IPS-20b (cell line): ENCODE data around the gene PARD3.
A peak's percentile ranks its signal among the peaks of the same experiment; 100 is the strongest.

Experiments used
- H3K27ac ChIP-seq: one replicate; pipeline ENCODE4 v1.5.1; 2013; ENCODE audit warnings: low read length
- H3K27me3 ChIP-seq: 2 replicates; pipeline ENCODE4 v1.6.1; 2013; ENCODE audit warnings: mild to moderate bottlenecking, low read length, inconsistent platforms; ENCODE audit not compliant: insufficient read depth
- H3K36me3 ChIP-seq: 2 replicates; pipeline ENCODE4 v1.6.1; 2013; ENCODE audit warnings: low read depth, mild to moderate bottlenecking, inconsistent platforms, low read length, moderate library complexity; ENCODE audit not compliant: insufficient read depth
- H3K4me1 ChIP-seq: 2 replicates; pipeline ENCODE4 v1.6.1; 2013; ENCODE audit warnings: mild to moderate bottlenecking, control low read depth, inconsistent platforms, low read length, moderate library complexity; ENCODE audit not compliant: insufficient read depth
- H3K4me3 ChIP-seq: 2 replicates; pipeline ENCODE4 v1.5.1; 2013; ENCODE audit warnings: mild to moderate bottlenecking, low read length, inconsistent platforms
- H3K9ac ChIP-seq: 2 replicates; pipeline ENCODE4 v1.6.1; 2013; ENCODE audit warnings: low read depth, mild to moderate bottlenecking, inconsistent platforms, low read length, moderate library complexity
- H3K9me3 ChIP-seq: 2 replicates; pipeline ENCODE4 v1.6.1; 2013; ENCODE audit warnings: mild to moderate bottlenecking, low read depth, low read length, inconsistent platforms; ENCODE audit not compliant: insufficient read depth

Gene PARD3

GRCh38 chr10:34193931-34194626 lies 621.0 kb downstream of the PARD3 start:
- Histone ChIP-seq H3K9me3 (no peaks in the 10 kb centered on the region), H3K9ac (no peak overlapping the region), H3K4me3 (no peak overlapping the region), H3K36me3 (no peaks in the 10 kb centered on the region), H3K4me1 (peaks cover 16% of the 10 kb centered on the region; the same call in 1 of the 2 replicates), H3K27ac (no peak overlapping the region), H3K27me3 (no peaks in the 10 kb centered on the region)

- Histone ChIP-seq H3K4me1 (peaks cover 18% of the 10 kb centered on the region), H3K27ac (no peak overlapping the region), H3K9ac (no peak overlapping the region), H3K36me3 (no peaks in the 10 kb centered on the region), H3K9me3 (no peaks in the 10 kb centered on the region), H3K27me3 (no peaks in the 10 kb centered on the region), H3K4me3 (no peak overlapping the region)
Measured at GRCh38 chr10:34192646-34193045, 622.5 kb downstream of the PARD3 start.

DNA sequence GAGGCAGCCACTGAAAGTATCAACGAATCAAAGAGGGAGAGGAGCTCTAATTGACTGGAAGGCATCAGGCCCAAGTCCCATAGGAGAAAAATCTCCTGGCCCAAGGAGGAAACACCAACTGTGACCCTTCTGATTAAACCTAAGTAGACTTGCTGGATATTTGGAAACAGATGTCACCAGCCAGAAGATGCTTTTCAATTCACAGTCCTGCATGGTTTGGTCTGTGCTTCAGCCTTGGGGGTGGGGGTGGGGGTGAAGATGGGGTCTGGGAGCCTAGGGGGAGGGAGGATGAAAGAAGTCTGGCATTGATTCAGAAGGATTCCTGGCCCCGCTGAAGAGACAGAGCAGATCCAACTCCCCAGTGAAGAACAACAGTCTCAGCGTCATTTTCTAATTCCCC lies 623.7 kb downstream of the PARD3 start:
- Histone ChIP-seq H3K36me3 (no peaks in the 10 kb centered on the region), H3K27me3 (no peaks in the 10 kb centered on the region), H3K9ac (no peak overlapping the region), H3K4me3 (no peak overlapping the region), H3K27ac (no peak overlapping the region), H3K9me3 (no peaks in the 10 kb centered on the region), H3K4me1 (peaks cover 31% of the 10 kb centered on the region)

- H3K4me3 ChIP-seq, result no peak overlapping the region
- no peak overlapping the region for H3K9ac ChIP-seq
Measured at GRCh38 chr10:34190580-34190979, 624.5 kb downstream of the PARD3 start.

DNA sequence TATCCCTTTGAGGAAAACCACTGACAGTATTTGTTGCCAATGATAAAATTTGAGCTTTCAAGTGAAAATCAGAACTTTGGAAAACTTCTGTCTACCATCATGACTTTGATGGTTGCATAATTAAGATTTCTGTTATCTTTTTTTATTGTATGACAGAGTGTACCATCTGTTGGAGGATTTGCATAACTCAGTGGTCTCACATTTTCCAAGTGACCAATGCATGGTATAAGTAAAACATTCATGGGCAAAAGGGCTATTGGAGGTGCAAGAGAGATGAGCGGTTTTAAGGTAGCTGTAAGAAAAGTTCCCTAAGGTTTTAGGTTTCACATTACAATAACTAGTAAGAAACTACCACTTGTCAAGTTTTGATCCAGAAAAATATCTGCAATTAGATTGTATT lies 625.3 kb downstream of the PARD3 start:
- Histone ChIP-seq H3K27me3 (no peaks in the 10 kb centered on the region), H3K4me1 (peaks cover 44% of the 10 kb centered on the region), H3K9ac (no peak overlapping the region), H3K4me3 (no peak overlapping the region), H3K27ac (no peak overlapping the region), H3K9me3 (no peaks in the 10 kb centered on the region), H3K36me3 (no peaks in the 10 kb centered on the region)

More at GRCh38 chr10:34190580-34190979, 624.5 kb downstream of the PARD3 start:
- peaks cover 38% of the 10 kb centered on the region for H3K4me1 ChIP-seq
- no peaks in the 10 kb centered on the region for H3K27me3 ChIP-seq
- no peaks in the 10 kb centered on the region for H3K36me3 ChIP-seq
- H3K27ac ChIP-seq, result no peak overlapping the region
- no peaks in the 10 kb centered on the region for H3K9me3 ChIP-seq

- Histone ChIP-seq H3K27ac (no peak overlapping the region), H3K4me1 (peaks cover 54% of the 10 kb centered on the region), H3K9me3 (no peaks in the 10 kb centered on the region), H3K4me3 (no peak overlapping the region), H3K9ac (no peak overlapping the region), H3K27me3 (no peaks in the 10 kb centered on the region; the same call in 1 of the 2 replicates), H3K36me3 (no peaks in the 10 kb centered on the region)
Measured at GRCh38 chr10:34188221-34188620, 626.9 kb downstream of the PARD3 start.

- Histone ChIP-seq H3K27ac (peak overlapping the region; percentile 24), H3K4me1 (peaks cover 54% of the 10 kb centered on the region)
Measured at GRCh38 chr10:34187201-34187600, 627.9 kb downstream of the PARD3 start.

GRCh38 chr10:34186745-34187144 lies 628.4 kb downstream of the PARD3 start:
- Histone ChIP-seq H3K27ac (peak overlapping the region; percentile 24), H3K36me3 (no peaks in the 10 kb centered on the region), H3K27me3 (no peaks in the 10 kb centered on the region; the same call in 1 of the 2 replicates), H3K9ac (peak overlapping the region; percentile 33; the same call in 1 of the 2 replicates), H3K4me3 (peak overlapping the region; percentile 19), H3K9me3 (no peaks in the 10 kb centered on the region), H3K4me1 (peaks cover 56% of the 10 kb centered on the region)

More at GRCh38 chr10:34187201-34187600, 627.9 kb downstream of the PARD3 start:
- Histone ChIP-seq H3K4me3 (no peak overlapping the region), H3K9ac (peak overlapping the region; percentile 17; the same call in 1 of the 2 replicates), H3K9me3 (no peaks in the 10 kb centered on the region), H3K27me3 (no peaks in the 10 kb centered on the region; the same call in 1 of the 2 replicates), H3K36me3 (no peaks in the 10 kb centered on the region)

GRCh38 chr10:34185998-34186397 lies 629.1 kb downstream of the PARD3 start:
- no peak overlapping the region for H3K27ac ChIP-seq
- no peaks in the 10 kb centered on the region; the same call in 1 of the 2 replicates for H3K27me3 ChIP-seq
- H3K9me3 ChIP-seq, result no peaks in the 10 kb centered on the region
- H3K4me3 ChIP-seq, result no peak overlapping the region
- H3K9ac ChIP-seq, result peak overlapping the region; percentile 33; the same call in 1 of the 2 replicates
- H3K36me3 ChIP-seq, result no peaks in the 10 kb centered on the region
- H3K4me1 ChIP-seq, result peaks cover 58% of the 10 kb centered on the region

DNA sequence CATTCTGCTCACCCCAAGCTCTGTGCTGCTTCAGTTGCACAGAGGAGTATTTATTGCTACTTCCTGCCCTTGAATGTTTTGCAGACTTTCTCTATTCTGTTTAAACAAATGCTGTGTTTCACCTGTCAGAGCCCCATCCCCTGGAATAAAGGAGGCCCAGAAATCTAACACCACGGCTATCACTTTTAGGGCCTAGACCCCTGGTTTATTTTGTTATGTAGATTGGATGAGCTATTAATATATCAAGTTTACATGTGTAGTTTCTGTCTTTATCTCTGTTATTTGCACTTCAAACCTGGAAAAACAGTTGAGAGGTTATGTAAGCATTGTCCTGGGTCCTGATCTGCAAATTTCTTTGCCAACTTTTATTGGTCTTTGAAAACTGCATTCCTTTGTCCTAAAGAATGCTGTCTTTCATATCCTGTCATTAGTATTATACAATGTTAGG lies 630.1 kb downstream of the PARD3 start:
- no peaks in the 10 kb centered on the region for H3K9me3 ChIP-seq
- no peaks in the 10 kb centered on the region for H3K36me3 ChIP-seq
- no peaks in the 10 kb centered on the region; the same call in 1 of the 2 replicates for H3K27me3 ChIP-seq
- peaks cover 54% of the 10 kb centered on the region for H3K4me1 ChIP-seq
- H3K9ac ChIP-seq, result peak overlapping the region; percentile 31; the same call in 1 of the 2 replicates
- peak overlapping the region; percentile 39 for H3K4me3 ChIP-seq
- no peak overlapping the region for H3K27ac ChIP-seq

- Histone ChIP-seq H3K27ac (no peak overlapping the region), H3K27me3 (no peaks in the 10 kb centered on the region; the same call in 1 of the 2 replicates), H3K4me1 (peaks cover 54% of the 10 kb centered on the region)
Measured at GRCh38 chr10:34184397-34184796, 630.7 kb downstream of the PARD3 start.

More at GRCh38 chr10:34184397-34184796, 630.7 kb downstream of the PARD3 start:
- no peaks in the 10 kb centered on the region for H3K9me3 ChIP-seq
- peak overlapping the region; percentile 31; the same call in 1 of the 2 replicates for H3K9ac ChIP-seq
- H3K36me3 ChIP-seq, result no peaks in the 10 kb centered on the region
- peak overlapping the region; percentile 39; the same call in 1 of the 2 replicates for H3K4me3 ChIP-seq
